Natural killer cell (primary cell): ENCODE measurements around the gene RNF212B. TPM values are rescaled to one million over a fixed set of nuclear protein-coding genes. Genes with fewer than 3 reads are reported as not detected.

Source experiments
- ATAC-seq, 3 donors: fragments of 150-1000 bp in 2 of 3; fragments of 200-7000 bp in 1 of 3; cut with Tn5 transposase; 1 replicate in 1 of 3; 2 replicates in 2 of 3; pipeline ENCODE4 v1.10.0; 2021; ENCODE audit warnings: mild to moderate bottlenecking in 2 of 3, moderate library complexity in 2 of 3
- DNase-seq, 2 donors: peaks; one replicate each; pipeline versions ENCODE4 v3.0.0 to v3.0.0-alpha.2; 2013 to 2021; ENCODE audit warnings: mixed read lengths in 1 of 2
- H3K27ac ChIP-seq: one replicate; pipeline ENCODE4 v1.5.1; 2013; ENCODE audit warnings: mild to moderate bottlenecking, low read length
- H3K27me3 ChIP-seq: one replicate; pipeline ENCODE4 v1.6.1; 2013; ENCODE audit warnings: low read length; ENCODE audit not compliant: control insufficient read depth, insufficient read depth
- H3K36me3 ChIP-seq: one replicate; pipeline ENCODE4 v1.6.1; 2013; ENCODE audit warnings: low read length; ENCODE audit not compliant: control insufficient read depth, insufficient read depth
- H3K4me1 ChIP-seq: one replicate; pipeline ENCODE4 v1.6.1; 2013; ENCODE audit warnings: low read length; ENCODE audit not compliant: control insufficient read depth, insufficient read depth
- H3K4me3 ChIP-seq: one replicate; pipeline ENCODE4 v1.5.1; 2013; ENCODE audit warnings: low read length
- H3K9me3 ChIP-seq: one replicate; pipeline ENCODE4 v1.6.1; 2013; ENCODE audit warnings: low read length; ENCODE audit not compliant: control insufficient read depth, insufficient read depth
- H3K27ac Mint-ChIP-seq, 2 donors: one replicate each; pipeline ENCODE4 v1.8.0; 2022; ENCODE audit warnings: mild to moderate bottlenecking in 2 of 2, mixed read lengths in 2 of 2, moderate library complexity in 1 of 2
- H3K27me3 Mint-ChIP-seq, 2 donors: one replicate each; pipeline ENCODE4 v1.8.0; 2022; ENCODE audit warnings: low read depth in 2 of 2, mixed read lengths in 2 of 2
- H3K36me3 Mint-ChIP-seq: one replicate; pipeline ENCODE4 v1.8.0; 2022; ENCODE audit warnings: mixed read lengths
- H3K4me1 Mint-ChIP-seq, 2 donors: one replicate each; pipeline ENCODE4 v1.8.0; 2022; ENCODE audit warnings: mixed read lengths in 2 of 2
- H3K4me3 Mint-ChIP-seq: one replicate; pipeline ENCODE4 v1.8.0; 2022; ENCODE audit warnings: mild to moderate bottlenecking, moderate library complexity, mixed read lengths
- H3K9me3 Mint-ChIP-seq, 2 donors: one replicate each; pipeline ENCODE4 v1.8.0; 2022; ENCODE audit warnings: mixed read lengths in 2 of 2
- CTCF ChIP-seq: fragments of 200-600 bp; IDR thresholded peaks from one replicate; pipeline ENCODE4 v1.8.0; 2022; ENCODE audit warnings: antibody characterized with exemption
- WGBS: methylation state at CpG from one replicate; pipeline ENCODE4 v1.1.7; 2013; ENCODE audit warnings: missing lambda C conversion rate; ENCODE audit not compliant: insufficient coverage; 5-methylcytosine and 5-hydroxymethylcytosine counted together
- intact Hi-C: fragments of 100-400 bp; cut with micrococcal nuclease; formaldehyde crosslinking; loops from one replicate; pipeline ENCODE4 v1.14.2; 2022
- total RNA-seq, 4 donors: library from RNA; stranded (reverse); fragments of 120-200 nt in 1 of 4; gene quantifications; one replicate each; pipeline versions ENCODE4 v1.2.3 to v1.2.4, GENCODE V29; 2013 to 2022

RNF212B gene
- total RNA-seq, 3 donors from 2014 or later (not counting 1 experiment from before 2014, with no cell fraction given): not detected

DNA sequence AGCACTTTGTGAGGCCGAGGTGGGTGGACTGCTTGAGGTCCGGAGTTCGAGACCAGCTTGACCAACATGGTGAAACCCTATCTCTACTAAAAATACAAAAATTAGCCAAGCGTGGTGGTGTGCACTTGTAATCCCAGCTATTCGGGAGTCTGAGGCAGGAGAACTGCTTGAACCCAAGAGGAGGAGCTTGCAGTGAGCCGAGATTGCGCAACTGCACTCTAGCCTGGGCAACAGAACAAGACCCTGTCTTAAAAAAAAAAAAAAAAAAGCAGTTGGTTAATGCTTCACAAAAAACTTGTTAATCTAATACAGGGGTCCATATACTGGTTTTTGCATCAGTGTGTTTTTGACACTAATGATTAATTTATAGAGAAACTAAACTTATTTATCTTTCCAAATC is 35.7 kb upstream of the RNF212B start:
- Mint-ChIP-seq H3K4me1 (no peaks in the 10 kb centered on the region), H3K27ac (no peak overlapping the region), H3K27me3 (peaks cover 3 to 20% of the 10 kb centered on the region in 2 donors), H3K36me3 (no peaks in the 10 kb centered on the region), H3K9me3 (no peaks in the 10 kb centered on the region), H3K4me3 (no peak overlapping the region)
- no peak for ATAC-seq
- intact Hi-C loops: no loop called here
- Histone ChIP-seq H3K27ac (no peak overlapping the region), H3K4me3 (no peak overlapping the region), H3K4me1 (no peaks in the 10 kb centered on the region), H3K9me3 (no peaks in the 10 kb centered on the region), H3K36me3 (no peaks in the 10 kb centered on the region), H3K27me3 (no peaks in the 10 kb centered on the region)
- no peak for DNase-seq
- no peak for TF ChIP-seq CTCF
- WGBS: 95% methylated on average over 7 of the region's 7 CpGs

DNA sequence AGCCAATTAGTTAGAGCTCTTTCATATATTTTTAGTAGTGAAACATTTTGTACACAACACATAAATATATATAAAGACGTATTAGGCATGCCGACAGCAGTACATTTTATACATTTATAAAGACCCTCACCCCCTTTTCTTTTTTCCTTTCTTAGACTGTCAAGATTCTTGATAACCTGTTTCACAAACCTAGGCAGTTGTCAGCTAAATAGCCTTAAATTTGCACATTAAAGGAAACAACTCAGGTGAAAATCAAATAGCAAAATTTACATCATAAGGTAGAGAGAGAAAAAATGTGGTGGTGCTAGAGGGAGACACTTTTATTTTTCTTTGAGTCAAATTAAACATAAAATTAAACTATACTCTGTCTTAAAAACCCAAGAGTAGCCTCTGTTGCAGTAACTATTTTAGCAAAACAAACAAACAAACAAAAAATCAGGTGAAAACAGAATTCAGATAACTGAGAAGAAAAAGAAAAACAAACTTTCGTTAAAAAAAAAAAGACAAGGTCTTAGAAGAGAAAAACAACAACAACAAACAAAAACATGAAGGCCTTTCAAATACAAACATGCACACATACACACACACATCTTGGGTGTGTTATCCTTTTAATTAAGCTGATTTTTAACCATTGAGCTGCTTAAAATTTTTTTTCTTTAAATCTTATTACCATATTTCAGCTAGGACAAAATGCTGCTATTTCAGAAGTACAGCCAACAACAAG is 31.2 kb upstream of the RNF212B start:
- H3K4me1 Mint-ChIP-seq: no peaks in the 10 kb centered on the region
- no peak overlapping the region for H3K4me3 Mint-ChIP-seq
- H3K9me3 Mint-ChIP-seq: no peaks in the 10 kb centered on the region
- no peak for TF ChIP-seq CTCF
- no peaks in the 10 kb centered on the region for H3K9me3 ChIP-seq
- no peaks in the 10 kb centered on the region for H3K4me1 ChIP-seq
- H3K27me3 Mint-ChIP-seq: peaks cover 10 to 30% of the 10 kb centered on the region in 2 donors
- H3K36me3 ChIP-seq: no peaks in the 10 kb centered on the region
- WGBS: 100% methylated on average over 2 of the region's 3 CpGs
- no peak overlapping the region for H3K27ac ChIP-seq
- no peak for ATAC-seq
- H3K4me3 ChIP-seq: no peak overlapping the region
- H3K36me3 Mint-ChIP-seq: no peaks in the 10 kb centered on the region
- DNase-seq: no peak
- no peak overlapping the region for H3K27ac Mint-ChIP-seq
- no peaks in the 10 kb centered on the region for H3K27me3 ChIP-seq
- intact Hi-C loops: no loop called here

GRCh38 chr14:23207146-23207540 is 30.6 kb upstream of the RNF212B start:
- Histone ChIP-seq H3K9me3 (no peaks in the 10 kb centered on the region), H3K4me3 (no peak overlapping the region), H3K4me1 (no peaks in the 10 kb centered on the region), H3K27ac (no peak overlapping the region), H3K36me3 (no peaks in the 10 kb centered on the region), H3K27me3 (no peaks in the 10 kb centered on the region)
- H3K4me3 Mint-ChIP-seq: no peak overlapping the region
- WGBS: 82% methylated on average over 1 of the region's 3 CpGs
- no peaks in the 10 kb centered on the region for H3K36me3 Mint-ChIP-seq
- DNase-seq: no peak
- no peak for ATAC-seq
- no peak for TF ChIP-seq CTCF
- H3K9me3 Mint-ChIP-seq: no peaks in the 10 kb centered on the region
- no peak overlapping the region for H3K27ac Mint-ChIP-seq
- intact Hi-C loops: no loop called here
- H3K27me3 Mint-ChIP-seq: peaks cover 10 to 30% of the 10 kb centered on the region in 2 donors
- no peaks in the 10 kb centered on the region for H3K4me1 Mint-ChIP-seq

GRCh38 chr14:23208324-23208723 is 29.4 kb upstream of the RNF212B start:
- Histone ChIP-seq H3K36me3 (no peaks in the 10 kb centered on the region), H3K27me3 (no peaks in the 10 kb centered on the region), H3K9me3 (no peaks in the 10 kb centered on the region), H3K4me1 (no peaks in the 10 kb centered on the region), H3K27ac (no peak overlapping the region), H3K4me3 (no peak overlapping the region)
- Mint-ChIP-seq H3K36me3 (no peaks in the 10 kb centered on the region), H3K9me3 (no peaks in the 10 kb centered on the region), H3K4me3 (no peak overlapping the region), H3K27ac (no peak overlapping the region), H3K4me1 (no peaks in the 10 kb centered on the region), H3K27me3 (peaks cover 10 to 32% of the 10 kb centered on the region in 2 donors)
- intact Hi-C loops: no loop called here
- DNase-seq (no peak), ATAC-seq (no peak)
- no peak for TF ChIP-seq CTCF
